Panc1 (cell line): ENCODE data around the gene EYS. TPM values are rescaled to one million over a fixed set of nuclear protein-coding genes. Genes with fewer than 3 reads are reported as not detected.

Experiments used
- ATAC-seq: fragments of 200-7000 bp; cut with Tn5 transposase; 2 replicates; pipeline ENCODE4 v1.9.1; 2020; ENCODE audit warnings: mild to moderate bottlenecking, moderate library complexity
- BruUV-seq: library from RNA; stranded (reverse); fragments of 400-500 nt; replicated peaks from 2 replicates; lab custom pipeline; 2021; lab: Mats Ljungman, UMichigan
- CTCF ChIA-PET: fragments of 300-600 bp; sonication (Branson Sonifier 250); formaldehyde crosslinking; loops from one replicate; lab custom pipeline; 2022; ENCODE audit warnings: antibody characterized with exemption; lab: Charles Lee
- POLR2A ChIA-PET: fragments of 300-600 bp; sonication (Branson Sonifier 250); formaldehyde crosslinking; loops from one replicate; lab custom pipeline; 2022; ENCODE audit warnings: antibody characterized with exemption; lab: Charles Lee
- DNase-seq: peaks from one replicate; pipeline ENCODE4 v3.0.0-alpha.2; 2010; ENCODE audit warnings: low read depth, low spot score
- H3K27ac ChIP-seq: 2 replicates; pipeline ENCODE4 v1.5.1; 2011; ENCODE audit warnings: mild to moderate bottlenecking, low read length, inconsistent platforms
- H3K27me3 ChIP-seq: fragments of 200-500 bp; sonication (Bioruptor generic); 2 replicates; pipeline ENCODE4 v1.6.0; 2014; ENCODE audit warnings: low read length, inconsistent platforms; ENCODE audit not compliant: control insufficient read depth, insufficient read depth
- H3K36me3 ChIP-seq: fragments of 200-500 bp; sonication (Bioruptor generic); 2 replicates; pipeline ENCODE4 v1.5.1; 2014; ENCODE audit warnings: inconsistent platforms, mild to moderate bottlenecking, low read length, moderate library complexity; ENCODE audit not compliant: control insufficient read depth, insufficient read depth
- H3K4me1 ChIP-seq: 2 replicates; pipeline ENCODE4 v1.5.1; 2011; ENCODE audit warnings: inconsistent platforms, mild to moderate bottlenecking, low read length, moderate library complexity; ENCODE audit not compliant: control insufficient read depth, insufficient read depth
- H3K4me3 ChIP-seq, 2 experiments: 2 replicates each; pipeline ENCODE4 v1.5.1; 2011 to 2012; ENCODE audit warnings: low read depth in 2 of 2, low read length in 2 of 2, mild to moderate bottlenecking in 2 of 2, inconsistent platforms in 1 of 2, moderate library complexity in 1 of 2
- H3K9me3 ChIP-seq: fragments of 200-500 bp; sonication (Bioruptor generic); 2 replicates; pipeline ENCODE4 v1.5.1; 2014; ENCODE audit warnings: low read depth, mild to moderate bottlenecking, inconsistent platforms, low read length, moderate library complexity; ENCODE audit not compliant: control insufficient read depth, insufficient read depth
- CTCF ChIP-seq: fragments of 450-650 bp; IDR thresholded peaks from 2 replicates; pipeline ENCODE4 v1.5.1; 2017; ENCODE audit warnings: mild to moderate bottlenecking
- POLR2AphosphoS5 ChIP-seq: IDR thresholded peaks from 2 replicates; pipeline ENCODE4 v1.6.1; 2012; ENCODE audit warnings: mild to moderate bottlenecking, low read depth, low read length, moderate library complexity
- SIN3A ChIP-seq: IDR thresholded peaks from 2 replicates; pipeline ENCODE4 v1.6.1; 2012; ENCODE audit warnings: low read depth, mild to moderate bottlenecking, low read length, moderate library complexity, borderline replicate concordance; ENCODE audit not compliant: insufficient read depth
- TCF7L2 ChIP-seq: IDR thresholded peaks from 2 replicates; pipeline ENCODE4 v1.6.1; 2011; ENCODE audit warnings: mild to moderate bottlenecking, low read depth, low read length, inconsistent platforms
- in situ Hi-C: cut with HindIII; loops from 2 replicates; pipeline ENCODE4 v1.10.0; 2016; ENCODE audit warnings: low sequenced_read_pairs, low pct_unique_long_range_greater_than_20kb
- intact Hi-C: fragments of 100-400 bp; cut with micrococcal nuclease; formaldehyde crosslinking; loops from one replicate; pipeline ENCODE4 v1.10.0; 2022; ENCODE audit not compliant: unreplicated experiment
- total RNA-seq: library from RNA; stranded (reverse); gene quantifications from one replicate; pipeline ENCODE4 v1.2.1, GENCODE V29; 2021; ENCODE audit not compliant: unreplicated experiment
- TF ChIP-seq, protein P1 (sequence below), 2 experiments: IDR thresholded peaks; 2 replicates each; pipeline ENCODE4 v1.6.1; 2011 to 2012; ENCODE audit warnings: low read depth in 2 of 2, control low read depth in 1 of 2, low read length in 1 of 2, mild to moderate bottlenecking in 1 of 2, moderate library complexity in 1 of 2; ENCODE audit not compliant: insufficient read depth in 1 of 2

Gene EYS
- total RNA-seq, 1 experiment from 2014 or later = not detected

DNA sequence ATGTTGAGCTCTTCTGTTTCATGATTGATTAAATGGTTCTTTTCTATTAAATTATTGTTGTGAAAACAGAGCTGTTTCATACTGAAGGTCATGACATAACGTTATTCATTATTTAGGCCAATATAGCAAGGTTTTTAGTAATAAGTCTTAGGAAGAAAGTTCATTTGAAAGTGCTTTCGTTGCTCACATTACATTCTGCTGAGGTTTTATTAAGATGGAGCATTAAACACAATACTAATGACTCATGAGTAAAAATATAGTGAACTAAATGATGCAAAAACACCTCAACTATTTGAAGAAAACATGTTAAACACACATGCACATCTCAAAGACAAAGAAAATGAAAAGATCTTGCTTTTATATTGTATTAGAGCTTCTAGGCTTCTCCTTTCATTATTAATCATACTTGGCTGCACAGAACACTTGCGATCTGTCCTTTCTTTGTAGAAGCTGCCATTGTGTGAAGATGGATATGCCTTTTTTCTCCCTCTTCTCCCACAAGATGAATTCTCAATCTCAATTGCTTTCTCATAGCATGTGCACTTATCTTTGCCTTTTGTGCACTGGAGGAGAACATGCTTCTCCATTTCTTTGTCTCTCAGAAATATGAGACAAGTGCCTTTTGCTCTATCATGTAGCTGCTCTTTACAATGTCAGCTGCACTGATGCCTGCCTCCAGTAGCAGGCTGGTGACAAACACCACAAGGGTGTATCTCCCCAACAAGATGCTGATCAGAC is 1759.1 kb downstream of the EYS start:
- POLR2A ChIA-PET = interaction anchor here (0.6 kb wide), 1 partner anchor 49 kb away, joined by 3 read pairs; no protein-coding TSS in a partner anchor
- intact Hi-C loops = no loop called here
- CTCF ChIA-PET = no interaction called here
- ATAC-seq = no peak
- no peak for DNase-seq
- in situ Hi-C loops = no loop called here
- TF ChIP-seq CTCF (no peak), SIN3A (no peak), TCF7L2 (no peak), POLR2AphosphoS5 (no peak)
- TF ChIP-seq, protein P1, sequence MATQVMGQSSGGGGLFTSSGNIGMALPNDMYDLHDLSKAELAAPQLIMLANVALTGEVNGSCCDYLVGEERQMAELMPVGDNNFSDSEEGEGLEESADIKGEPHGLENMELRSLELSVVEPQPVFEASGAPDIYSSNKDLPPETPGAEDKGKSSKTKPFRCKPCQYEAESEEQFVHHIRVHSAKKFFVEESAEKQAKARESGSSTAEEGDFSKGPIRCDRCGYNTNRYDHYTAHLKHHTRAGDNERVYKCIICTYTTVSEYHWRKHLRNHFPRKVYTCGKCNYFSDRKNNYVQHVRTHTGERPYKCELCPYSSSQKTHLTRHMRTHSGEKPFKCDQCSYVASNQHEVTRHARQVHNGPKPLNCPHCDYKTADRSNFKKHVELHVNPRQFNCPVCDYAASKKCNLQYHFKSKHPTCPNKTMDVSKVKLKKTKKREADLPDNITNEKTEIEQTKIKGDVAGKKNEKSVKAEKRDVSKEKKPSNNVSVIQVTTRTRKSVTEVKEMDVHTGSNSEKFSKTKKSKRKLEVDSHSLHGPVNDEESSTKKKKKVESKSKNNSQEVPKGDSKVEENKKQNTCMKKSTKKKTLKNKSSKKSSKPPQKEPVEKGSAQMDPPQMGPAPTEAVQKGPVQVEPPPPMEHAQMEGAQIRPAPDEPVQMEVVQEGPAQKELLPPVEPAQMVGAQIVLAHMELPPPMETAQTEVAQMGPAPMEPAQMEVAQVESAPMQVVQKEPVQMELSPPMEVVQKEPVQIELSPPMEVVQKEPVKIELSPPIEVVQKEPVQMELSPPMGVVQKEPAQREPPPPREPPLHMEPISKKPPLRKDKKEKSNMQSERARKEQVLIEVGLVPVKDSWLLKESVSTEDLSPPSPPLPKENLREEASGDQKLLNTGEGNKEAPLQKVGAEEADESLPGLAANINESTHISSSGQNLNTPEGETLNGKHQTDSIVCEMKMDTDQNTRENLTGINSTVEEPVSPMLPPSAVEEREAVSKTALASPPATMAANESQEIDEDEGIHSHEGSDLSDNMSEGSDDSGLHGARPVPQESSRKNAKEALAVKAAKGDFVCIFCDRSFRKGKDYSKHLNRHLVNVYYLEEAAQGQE (IDR thresholded peaks at IDR 0.05; ENCODE audit: insufficient read depth in 1 of 2, low read depth in 2 of 2, low read length in 1 of 2) = no peak
- no TSS peak for BruUV-seq
- no peaks in the 10 kb centered on the region for H3K9me3 ChIP-seq
- no peaks in the 10 kb centered on the region for H3K4me1 ChIP-seq
- H3K36me3 ChIP-seq = no peaks in the 10 kb centered on the region; the same call in 1 of the 2 replicates
- no peak overlapping the region for H3K4me3 ChIP-seq
- no peak overlapping the region for H3K27ac ChIP-seq
- H3K27me3 ChIP-seq = no peaks in the 10 kb centered on the region

DNA sequence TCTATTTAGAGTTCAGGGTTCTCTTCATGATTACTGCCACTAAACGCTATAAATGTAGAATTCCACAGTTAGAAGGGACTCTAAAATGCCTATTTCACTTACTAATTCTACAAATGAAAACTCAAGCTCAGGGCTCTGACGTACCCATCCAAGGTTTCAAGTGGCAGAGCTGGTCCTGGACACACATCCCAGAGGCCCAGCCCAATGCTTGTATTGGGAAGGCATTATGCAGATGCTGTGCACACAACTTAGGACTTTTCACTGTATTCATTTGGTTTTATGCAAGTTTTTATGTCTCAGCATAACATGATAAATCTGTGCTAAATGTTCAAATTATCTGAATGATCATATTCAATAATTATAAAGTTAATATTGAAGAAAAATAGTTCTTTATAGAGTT is 1761.0 kb downstream of the EYS start:
- in situ Hi-C loops (no loop called here), intact Hi-C loops (no loop called here)
- DNase-seq (no peak), ATAC-seq (no peak)
- H3K27me3 ChIP-seq = no peaks in the 10 kb centered on the region
- TF ChIP-seq POLR2AphosphoS5 = no peak
- TF ChIP-seq CTCF = no peak
- TF ChIP-seq, protein P1 (IDR thresholded peaks at IDR 0.05; ENCODE audit: insufficient read depth in 1 of 2, low read depth in 2 of 2, low read length in 1 of 2) = no peak
- TF ChIP-seq TCF7L2 = no peak
- TF ChIP-seq SIN3A = no peak
- ChIA-PET CTCF (no interaction called here), POLR2A (interaction anchor here (0.6 kb wide), 1 partner anchor 1717 kb away, joined by 3 read pairs; no protein-coding TSS in a partner anchor)
- H3K4me1 ChIP-seq = no peaks in the 10 kb centered on the region
- no TSS peak for BruUV-seq
- no peak overlapping the region for H3K4me3 ChIP-seq
- no peaks in the 10 kb centered on the region; the same call in 1 of the 2 replicates for H3K36me3 ChIP-seq
- no peak overlapping the region for H3K27ac ChIP-seq
- no peaks in the 10 kb centered on the region for H3K9me3 ChIP-seq
